ENCODE results near the gene ANO8. TPM values are rescaled to one million over a fixed set of nuclear protein-coding genes. Genes with fewer than 3 reads are reported as not detected.

Gene ANO8
- total RNA-seq, 4 donors from 2014 or later = 5.0 to 10.9 (median 5.9) TPM

DNA sequence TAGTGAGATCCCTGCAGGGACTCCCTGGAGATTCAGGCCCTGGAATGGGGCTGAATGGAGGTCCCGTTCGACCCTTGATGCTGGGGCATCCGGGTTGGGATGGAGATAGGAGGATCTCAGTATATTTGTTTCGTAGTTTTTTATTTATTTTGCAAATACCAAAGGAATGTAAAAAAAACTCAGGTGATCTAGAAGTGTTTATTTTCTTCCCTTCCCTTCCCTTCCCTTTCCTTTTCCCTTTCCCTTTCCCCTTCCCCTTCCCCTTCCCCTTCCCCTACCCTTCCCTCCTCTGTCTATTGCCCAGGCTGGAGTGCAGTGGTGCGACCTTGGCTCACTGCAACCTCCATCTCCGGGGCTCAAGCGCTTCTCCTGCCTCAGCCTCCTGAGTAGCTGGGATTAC is 7.2 kb upstream of the ANO8 start:
- intact Hi-C loops (cut with DNase I) = no loop called here
- Histone ChIP-seq H3K4me1 (peaks cover 10 to 14% of the 10 kb centered on the region in 2 donors), H3K36me3 (no peaks in the 10 kb centered on the region), H3K4me3 (replicated peaks in 1 of 3) (no peak overlapping the region), H3K27ac (no peak overlapping the region), H3K9me3 (no peaks in the 10 kb centered on the region), H3K27me3 (no peaks in the 10 kb centered on the region)
- WGBS, 2 donors = 84 to 90% methylated on average over 7 of the region's 7 CpGs
- DNase-seq = no peak
- TF ChIP-seq POLR2A (IDR thresholded peaks at IDR 0.05) = no peak
- TF ChIP-seq, protein P1, sequence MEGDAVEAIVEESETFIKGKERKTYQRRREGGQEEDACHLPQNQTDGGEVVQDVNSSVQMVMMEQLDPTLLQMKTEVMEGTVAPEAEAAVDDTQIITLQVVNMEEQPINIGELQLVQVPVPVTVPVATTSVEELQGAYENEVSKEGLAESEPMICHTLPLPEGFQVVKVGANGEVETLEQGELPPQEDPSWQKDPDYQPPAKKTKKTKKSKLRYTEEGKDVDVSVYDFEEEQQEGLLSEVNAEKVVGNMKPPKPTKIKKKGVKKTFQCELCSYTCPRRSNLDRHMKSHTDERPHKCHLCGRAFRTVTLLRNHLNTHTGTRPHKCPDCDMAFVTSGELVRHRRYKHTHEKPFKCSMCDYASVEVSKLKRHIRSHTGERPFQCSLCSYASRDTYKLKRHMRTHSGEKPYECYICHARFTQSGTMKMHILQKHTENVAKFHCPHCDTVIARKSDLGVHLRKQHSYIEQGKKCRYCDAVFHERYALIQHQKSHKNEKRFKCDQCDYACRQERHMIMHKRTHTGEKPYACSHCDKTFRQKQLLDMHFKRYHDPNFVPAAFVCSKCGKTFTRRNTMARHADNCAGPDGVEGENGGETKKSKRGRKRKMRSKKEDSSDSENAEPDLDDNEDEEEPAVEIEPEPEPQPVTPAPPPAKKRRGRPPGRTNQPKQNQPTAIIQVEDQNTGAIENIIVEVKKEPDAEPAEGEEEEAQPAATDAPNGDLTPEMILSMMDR (IDR thresholded peaks at IDR 0.05) = no peak

DNA sequence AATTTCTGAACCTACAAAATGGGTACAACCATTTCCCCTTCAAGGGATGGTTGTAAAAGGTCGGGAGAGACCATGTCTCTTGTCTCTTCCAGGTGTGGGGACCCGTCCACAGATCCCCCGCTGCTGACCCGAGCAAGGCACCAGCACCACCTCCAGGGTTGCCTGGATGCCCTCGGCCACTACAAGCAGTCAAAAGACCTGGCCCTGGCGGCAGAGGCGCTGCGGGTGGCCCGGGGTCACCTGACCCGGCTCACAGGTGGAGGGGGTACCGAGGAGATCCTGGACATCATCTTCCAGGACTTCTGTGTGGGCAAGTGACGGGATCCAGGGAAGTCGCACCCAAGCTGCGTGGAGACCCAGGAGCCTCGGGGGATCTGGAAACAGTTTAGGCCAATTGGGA is 6.7 kb upstream of the ANO8 start:
- H3K4me1 ChIP-seq = peaks cover 10 to 12% of the 10 kb centered on the region in 2 donors
- no peaks in the 10 kb centered on the region for H3K9me3 ChIP-seq
- no peak overlapping the region for H3K27ac ChIP-seq
- intact Hi-C loops (cut with DNase I) = no loop called here
- DNase-seq = no peak
- no peaks in the 10 kb centered on the region for H3K27me3 ChIP-seq
- TF ChIP-seq, protein P1 (IDR thresholded peaks at IDR 0.05) = no peak
- no peak for TF ChIP-seq POLR2A (IDR thresholded peaks at IDR 0.05)
- H3K4me3 ChIP-seq (replicated peaks in 1 of 3) = no peak overlapping the region
- no peaks in the 10 kb centered on the region for H3K36me3 ChIP-seq
- WGBS, 2 donors = 60 to 98% methylated on average over 1 to 8 of the region's 15 CpGs

DNA sequence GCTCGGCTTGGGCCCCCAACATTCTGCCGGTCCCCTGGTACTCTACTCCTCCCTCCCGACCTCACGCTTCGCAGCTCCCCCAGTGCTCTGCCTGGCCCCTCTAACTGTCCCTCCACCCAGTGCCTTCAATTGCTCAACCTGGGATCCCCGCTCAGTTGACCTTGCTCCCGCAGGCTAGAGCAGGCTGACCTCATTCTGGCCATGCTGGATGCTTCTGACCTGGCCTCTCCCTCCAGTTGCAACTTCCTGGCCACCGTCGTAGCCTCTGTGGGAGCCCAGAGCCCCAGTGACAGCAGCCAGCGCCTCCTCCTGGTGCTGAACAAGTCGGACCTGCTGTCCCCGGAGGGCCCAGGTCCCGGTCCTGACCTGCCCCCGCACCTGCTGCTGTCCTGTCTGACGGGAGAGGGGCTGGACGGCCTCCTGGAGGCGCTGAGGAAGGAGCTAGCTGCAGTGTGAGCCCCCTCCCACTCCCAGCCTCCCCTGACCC is 6.3 kb upstream of the ANO8 start:
- no peak overlapping the region for H3K27ac ChIP-seq
- 62 to 77% methylated on average over 12 to 15 of the region's 17 CpGs for WGBS, 2 donors
- no peak for TF ChIP-seq POLR2A (IDR thresholded peaks at IDR 0.05)
- TF ChIP-seq, protein P1 (IDR thresholded peaks at IDR 0.05) = no peak
- H3K36me3 ChIP-seq = no peaks in the 10 kb centered on the region
- no peak overlapping the region for H3K4me3 ChIP-seq (replicated peaks in 1 of 3)
- intact Hi-C loops (cut with DNase I) = no loop called here
- H3K4me1 ChIP-seq = peaks cover 10 to 15% of the 10 kb centered on the region in 2 donors
- H3K9me3 ChIP-seq = no peaks in the 10 kb centered on the region
- H3K27me3 ChIP-seq = no peaks in the 10 kb centered on the region
- DNase-seq = no peak

DNA sequence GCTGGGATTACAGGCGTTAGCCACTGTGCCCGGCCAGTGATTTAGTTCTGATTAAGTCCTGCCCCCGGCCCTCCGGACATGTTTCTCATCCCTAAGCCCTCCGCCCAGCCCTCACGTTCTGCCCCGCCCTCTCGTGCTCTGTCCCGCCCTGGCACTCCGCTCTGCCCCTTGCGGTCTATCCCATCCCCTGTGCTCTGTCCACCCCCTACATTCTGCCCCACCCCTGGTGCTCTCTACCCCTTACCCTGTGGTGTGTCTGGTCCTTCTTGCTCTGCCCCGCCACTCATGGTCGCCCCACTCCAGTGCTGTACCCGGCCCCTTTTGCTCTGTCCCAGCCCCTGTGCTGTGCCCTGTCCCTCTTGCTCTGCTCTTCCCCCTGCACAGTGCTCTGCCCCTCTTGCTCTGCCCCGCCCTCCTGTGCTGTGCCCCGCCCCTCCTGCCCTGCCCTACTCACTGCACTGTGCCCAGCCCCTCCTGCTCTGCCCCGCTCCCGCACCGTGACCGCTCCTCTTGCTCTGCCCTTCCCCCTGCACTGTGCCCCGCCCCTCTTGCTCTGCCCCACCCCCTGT is 5.7 kb upstream of the ANO8 start:
- 67 to 83% methylated on average over 20 to 21 of the region's 21 CpGs for WGBS, 2 donors
- DNase-seq = no peak
- no peaks in the 10 kb centered on the region for H3K36me3 ChIP-seq
- intact Hi-C loops (cut with DNase I) = no loop called here
- no peaks in the 10 kb centered on the region for H3K27me3 ChIP-seq
- H3K27ac ChIP-seq = no peak overlapping the region
- H3K4me3 ChIP-seq (replicated peaks in 1 of 3) = no peak overlapping the region
- TF ChIP-seq, protein P1 (IDR thresholded peaks at IDR 0.05) = no peak
- no peak for TF ChIP-seq POLR2A (IDR thresholded peaks at IDR 0.05)
- no peaks in the 10 kb centered on the region for H3K9me3 ChIP-seq
- peaks cover 12 to 18% of the 10 kb centered on the region in 2 donors for H3K4me1 ChIP-seq

DNA sequence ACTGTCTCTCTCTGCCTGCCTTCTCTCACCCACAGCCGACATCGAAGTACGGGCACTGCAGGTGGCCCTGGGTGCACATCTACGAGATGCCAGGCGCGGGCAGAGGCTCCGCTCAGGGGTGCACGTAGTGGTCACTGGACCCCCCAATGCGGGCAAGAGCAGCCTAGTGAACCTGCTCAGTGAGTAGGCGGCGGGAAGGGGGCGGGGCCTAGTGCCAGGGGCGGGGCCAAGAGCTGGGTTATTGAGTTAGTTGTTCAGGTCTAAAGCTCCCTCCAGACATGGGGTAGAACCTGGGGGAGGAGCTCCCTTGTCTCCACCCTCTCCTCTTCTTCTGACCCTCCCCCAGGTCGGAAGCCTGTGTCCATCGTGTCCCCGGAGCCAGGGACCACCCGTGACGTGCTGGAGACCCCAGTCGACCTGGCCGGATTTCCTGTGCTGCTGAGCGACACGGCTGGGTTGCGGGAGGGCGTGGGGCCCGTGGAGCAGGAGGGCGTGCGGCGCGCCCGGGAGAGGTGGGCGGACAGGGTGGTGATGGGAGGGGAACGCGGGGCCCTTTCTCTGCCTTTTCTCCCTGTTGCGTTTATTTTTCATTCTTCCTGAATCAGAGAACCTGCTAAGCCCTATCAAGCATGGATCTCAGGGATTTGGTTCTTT is 4.6 kb upstream of the ANO8 start:
- intact Hi-C loops (cut with DNase I) = no loop called here
- H3K27me3 ChIP-seq = no peaks in the 10 kb centered on the region
- WGBS, 2 donors = 94 to 97% methylated on average over 19 to 34 of the region's 34 CpGs

More for the DNA sequence above, 4.6 kb upstream of the ANO8 start:
- Histone ChIP-seq H3K36me3 (no peaks in the 10 kb centered on the region), H3K4me1 (peaks cover 18 to 24% of the 10 kb centered on the region in 2 donors), H3K27ac (no peak overlapping the region), H3K9me3 (no peaks in the 10 kb centered on the region), H3K4me3 (replicated peaks in 1 of 3) (no peak overlapping the region)
- DNase-seq = no peak
- TF ChIP-seq, protein P1 (IDR thresholded peaks at IDR 0.05) = no peak
- TF ChIP-seq POLR2A (IDR thresholded peaks at IDR 0.05) = no peak
